HUES48 (cell line): ENCODE results near the gene CEP192.

Experiments
- H3K27ac ChIP-seq: one replicate; pipeline ENCODE4 v1.7.0; 2013; ENCODE audit warnings: low read depth, low read length, inconsistent platforms
- H3K27me3 ChIP-seq: 2 replicates; pipeline ENCODE4 v1.6.1; 2013; ENCODE audit warnings: mild to moderate bottlenecking, low read length; ENCODE audit not compliant: control insufficient read depth, insufficient read depth
- H3K36me3 ChIP-seq: 2 replicates; pipeline ENCODE4 v1.6.1; 2013; ENCODE audit warnings: low read length; ENCODE audit not compliant: control insufficient read depth, insufficient read depth
- H3K4me1 ChIP-seq: 2 replicates; pipeline ENCODE4 v1.6.1; 2013; ENCODE audit warnings: mild to moderate bottlenecking, low read length; ENCODE audit not compliant: control insufficient read depth, insufficient read depth
- H3K4me3 ChIP-seq: 2 replicates; pipeline ENCODE4 v1.5.1; 2013; ENCODE audit warnings: mild to moderate bottlenecking, low read depth, low read length
- H3K9ac ChIP-seq: 2 replicates; pipeline ENCODE4 v1.6.1; 2013; ENCODE audit warnings: mild to moderate bottlenecking, low read depth, low read length, moderate library complexity
- H3K9me3 ChIP-seq: 2 replicates; pipeline ENCODE4 v1.6.1; 2013; ENCODE audit warnings: low read length; ENCODE audit not compliant: control insufficient read depth, insufficient read depth

The CEP192 gene

GRCh38 chr18:12990967-12991820, at the start of gene CEP192:
TSS of gene CEP192 (plus strand) at chr18:12991362. CDS start at chr18:12999425, 8,063 bp downstream.
- Histone ChIP-seq H3K4me3 (peak within 1 kb of the TSS; percentile 97), H3K36me3 (0 out of 2 replicates have a peak, but pooled peaks cover 7% of the 10 kb centered on the region), H3K9ac (peak within 1 kb of the TSS; percentile 84), H3K4me1 (peaks cover 25% of the 10 kb centered on the region), H3K27me3 (no peaks in the 10 kb centered on the region), H3K27ac (peak within 1 kb of the TSS; percentile 95), H3K9me3 (no peaks in the 10 kb centered on the region)

GRCh38 chr18:12943215-12943614, 47.9 kb upstream of the CEP192 start:
- no peak overlapping the region for H3K27ac ChIP-seq
- no peaks in the 10 kb centered on the region for H3K36me3 ChIP-seq
- H3K9ac ChIP-seq, result no peak overlapping the region
- H3K4me1 ChIP-seq, result peaks cover 7% of the 10 kb centered on the region; the same call in 1 of the 2 replicates
- no peaks in the 10 kb centered on the region for H3K9me3 ChIP-seq
- H3K27me3 ChIP-seq, result no peaks in the 10 kb centered on the region
- H3K4me3 ChIP-seq, result no peak overlapping the region

GRCh38 chr18:12944709-12945108, 46.5 kb upstream of the CEP192 start:
- Histone ChIP-seq H3K27me3 (no peaks in the 10 kb centered on the region), H3K27ac (no peak overlapping the region), H3K4me3 (no peak overlapping the region), H3K9me3 (no peaks in the 10 kb centered on the region), H3K9ac (no peak overlapping the region), H3K36me3 (0 out of 2 replicates have a peak, but pooled peaks cover 1% of the 10 kb centered on the region), H3K4me1 (peaks cover 7% of the 10 kb centered on the region; the same call in 1 of the 2 replicates)

GRCh38 chr18:12946549-12947284, 44.4 kb upstream of the CEP192 start:
- Histone ChIP-seq H3K9me3 (no peaks in the 10 kb centered on the region), H3K4me1 (peaks cover 7% of the 10 kb centered on the region; the same call in 1 of the 2 replicates), H3K27ac (peak overlapping the region; percentile 80), H3K27me3 (no peaks in the 10 kb centered on the region), H3K36me3 (0 out of 2 replicates have a peak, but pooled peaks cover 9% of the 10 kb centered on the region), H3K9ac (peak overlapping the region; percentile 16; the same call in 1 of the 2 replicates), H3K4me3 (peak overlapping the region; percentile 82)

GRCh38 chr18:12947285-12948049, 43.7 kb upstream of the CEP192 start, which contains the start of gene SEH1L:
TSS of gene SEH1L (plus strand) at chr18:12948011. CDS start at chr18:12948122, 111 bp downstream.
- peak within 1 kb of the TSS; percentile 99 for H3K27ac ChIP-seq
- H3K36me3 ChIP-seq, result peaks cover 12% of the 10 kb centered on the region; the same call in 1 of the 2 replicates
- peak within 1 kb of the TSS; percentile 91 for H3K4me3 ChIP-seq
- no peaks in the 10 kb centered on the region for H3K9me3 ChIP-seq
- peaks cover 7% of the 10 kb centered on the region; the same call in 1 of the 2 replicates for H3K4me1 ChIP-seq
- peak within 1 kb of the TSS; percentile 91 for H3K9ac ChIP-seq
- H3K27me3 ChIP-seq, result no peaks in the 10 kb centered on the region

- Histone ChIP-seq H3K27me3 (no peaks in the 10 kb centered on the region), H3K4me1 (peaks cover 7% of the 10 kb centered on the region; the same call in 1 of the 2 replicates), H3K4me3 (peak overlapping the region; percentile 91), H3K9ac (peak overlapping the region; percentile 91), H3K9me3 (no peaks in the 10 kb centered on the region), H3K27ac (peak overlapping the region; percentile 99), H3K36me3 (peaks cover 16% of the 10 kb centered on the region)
Measured at GRCh38 chr18:12948050-12948804, 42.9 kb upstream of the CEP192 start.

- H3K4me1 ChIP-seq, result no peaks in the 10 kb centered on the region
- H3K36me3 ChIP-seq, result peaks cover 71% of the 10 kb centered on the region
- no peaks in the 10 kb centered on the region for H3K27me3 ChIP-seq
- no peak overlapping the region for H3K9ac ChIP-seq
- H3K27ac ChIP-seq, result no peak overlapping the region
- no peak overlapping the region for H3K4me3 ChIP-seq
- H3K9me3 ChIP-seq, result no peaks in the 10 kb centered on the region
Measured at GRCh38 chr18:12958478-12958877, 32.7 kb upstream of the CEP192 start.

- H3K4me1 ChIP-seq, result no peaks in the 10 kb centered on the region
- no peak overlapping the region for H3K9ac ChIP-seq
- no peaks in the 10 kb centered on the region for H3K9me3 ChIP-seq
- no peak overlapping the region for H3K4me3 ChIP-seq
- no peak overlapping the region for H3K27ac ChIP-seq
- H3K27me3 ChIP-seq, result no peaks in the 10 kb centered on the region
- H3K36me3 ChIP-seq, result peaks cover 74% of the 10 kb centered on the region
Measured at GRCh38 chr18:12960395-12960794, 30.8 kb upstream of the CEP192 start.

- Histone ChIP-seq H3K27ac (no peak overlapping the region), H3K9me3 (no peaks in the 10 kb centered on the region), H3K27me3 (no peaks in the 10 kb centered on the region), H3K36me3 (peaks cover 74% of the 10 kb centered on the region), H3K4me1 (no peaks in the 10 kb centered on the region), H3K4me3 (no peak overlapping the region), H3K9ac (no peak overlapping the region)
Measured at GRCh38 chr18:12960853-12961397, 30.2 kb upstream of the CEP192 start.

- no peaks in the 10 kb centered on the region for H3K4me1 ChIP-seq
- H3K27me3 ChIP-seq, result no peaks in the 10 kb centered on the region
- H3K9ac ChIP-seq, result no peak overlapping the region
- no peaks in the 10 kb centered on the region for H3K9me3 ChIP-seq
- H3K36me3 ChIP-seq, result peaks cover 77% of the 10 kb centered on the region
- no peak overlapping the region for H3K27ac ChIP-seq
- H3K4me3 ChIP-seq, result no peak overlapping the region
Measured at GRCh38 chr18:12963069-12963468, 28.1 kb upstream of the CEP192 start.
